Smooth muscle cell (in vitro differentiated cells): Measurements from ENCODE around the gene ZNF621. TPM values are rescaled to one million over a fixed set of nuclear protein-coding genes. Genes with fewer than 3 reads are reported as not detected.

Experiments used
- DNase-seq: peaks from one replicate; lab custom pipeline; 2025; ENCODE audit not compliant: unreplicated experiment; lab: John Stamatoyannopoulos, UW
- H2AFZ ChIP-seq: fragments of 200-600 bp; sonication (generic); 2 replicates; pipeline ENCODE4 v1.6.0; 2016; ENCODE audit warnings: antibody characterized with exemption, low read depth, mild to moderate bottlenecking
- H3F3A ChIP-seq: fragments of 200-600 bp; sonication (generic); 2 replicates; pipeline ENCODE4 v1.6.0; 2017; ENCODE audit warnings: antibody characterized with exemption, low read depth
- H3K27ac ChIP-seq: fragments of 200-600 bp; sonication (generic); 2 replicates; pipeline ENCODE4 v1.5.1; 2016; ENCODE audit warnings: low read depth, mild to moderate bottlenecking
- H3K27me3 ChIP-seq: fragments of 200-600 bp; sonication (generic); 2 replicates; pipeline ENCODE4 v1.6.1; 2016; ENCODE audit warnings: low read depth, mild to moderate bottlenecking
- H3K36me3 ChIP-seq: fragments of 200-600 bp; sonication (generic); 2 replicates; pipeline ENCODE4 v1.5.1; 2016; ENCODE audit warnings: low read depth
- H3K4me1 ChIP-seq: fragments of 200-600 bp; sonication (generic); 2 replicates; pipeline ENCODE4 v1.5.1; 2016; ENCODE audit warnings: low read depth
- H3K4me2 ChIP-seq: fragments of 200-600 bp; sonication (generic); 2 replicates; pipeline ENCODE4 v1.6.0; 2016; ENCODE audit warnings: mild to moderate bottlenecking
- H3K4me3 ChIP-seq: fragments of 200-600 bp; sonication (generic); 2 replicates; pipeline ENCODE4 v1.5.1; 2016; ENCODE audit warnings: mild to moderate bottlenecking
- H3K79me2 ChIP-seq: fragments of 200-600 bp; sonication (generic); 2 replicates; pipeline ENCODE4 v1.6.0; 2016; ENCODE audit warnings: low read depth, mild to moderate bottlenecking
- H3K9ac ChIP-seq: fragments of 200-600 bp; sonication (generic); 2 replicates; pipeline ENCODE4 v1.6.0; 2016; ENCODE audit warnings: low read depth
- H3K9me3 ChIP-seq: fragments of 200-600 bp; sonication (generic); replicated peaks from 2 replicates; pipeline ENCODE4 v1.5.1; 2016; ENCODE audit warnings: low read depth
- H4K20me1 ChIP-seq: fragments of 200-600 bp; sonication (generic); 2 replicates; pipeline ENCODE4 v1.6.0; 2016; ENCODE audit warnings: low read depth
- WGBS: methylation state at CpG from one replicate; pipeline ENCODE4 v1.1.7; 2016; ENCODE audit warnings: low lambda C conversion rate; 5-methylcytosine and 5-hydroxymethylcytosine counted together
- polyA plus RNA-seq: library from polyadenylated mRNA; unstranded; fragments of >200 nt; fragmentation: Nextera tagmentation; extraction: Ambion mirVana; gene quantifications from 2 replicates; pipeline ENCODE4 v1.2.1, GENCODE V29; 2016
- small RNA-seq: library from RNA; depleted of rRNA; stranded (forward); fragments of <200 nt; gene quantifications from one replicate; pipeline ENCODE3, GENCODE V24; 2014
- total RNA-seq: library from RNA; depleted of rRNA; stranded (reverse); fragments of >200 nt; gene quantifications from 2 replicates; pipeline ENCODE4 v1.2.3, GENCODE V29; 2014
- TF ChIP-seq, protein P1 (sequence below): fragments of 200-600 bp; sonication (generic); IDR thresholded peaks from 2 replicates; pipeline ENCODE4 v1.5.1; 2017; ENCODE audit warnings: borderline replicate concordance, mild to moderate bottlenecking, antibody characterized with exemption; ENCODE audit not compliant: insufficient read depth, poor library complexity, severe bottlenecking

ZNF621 gene
- total and polyA plus RNA-seq, 2 experiments from 2014 or later: 3.4 to 18.3 TPM

DNA sequence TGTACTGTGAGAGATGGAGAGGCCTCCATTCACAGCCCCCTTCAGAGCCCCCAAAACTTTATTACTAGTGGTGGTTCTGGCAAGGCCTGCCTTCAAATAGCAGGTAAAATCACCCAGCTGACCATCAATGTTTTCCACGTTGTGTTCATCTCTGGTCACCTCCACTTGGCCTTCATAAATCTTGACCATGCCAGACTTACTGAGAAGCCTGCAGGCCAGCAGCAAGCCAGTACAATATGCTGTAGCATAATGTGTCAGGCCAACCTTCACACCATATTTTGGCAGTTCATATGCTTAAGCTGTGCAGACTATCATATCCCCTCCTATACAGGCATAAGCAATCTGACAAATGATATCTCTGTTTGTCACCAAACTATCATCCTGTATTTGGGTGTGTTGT lies 62.1 kb downstream of the ZNF621 start:
- Histone ChIP-seq H3K27ac (no peak overlapping the region), H3K36me3 (no peaks in the 10 kb centered on the region), H3K9me3 (no peaks in the 10 kb centered on the region), H3K4me2 (no peak overlapping the region), H3K79me2 (no peaks in the 10 kb centered on the region), H3F3A (peaks cover 8% of the 10 kb centered on the region), H3K27me3 (no peaks in the 10 kb centered on the region), H2AFZ (no peak overlapping the region), H3K9ac (no peak overlapping the region), H4K20me1 (no peaks in the 10 kb centered on the region), H3K4me3 (no peak overlapping the region), H3K4me1 (peaks cover 14% of the 10 kb centered on the region)
- TF ChIP-seq, protein P1, sequence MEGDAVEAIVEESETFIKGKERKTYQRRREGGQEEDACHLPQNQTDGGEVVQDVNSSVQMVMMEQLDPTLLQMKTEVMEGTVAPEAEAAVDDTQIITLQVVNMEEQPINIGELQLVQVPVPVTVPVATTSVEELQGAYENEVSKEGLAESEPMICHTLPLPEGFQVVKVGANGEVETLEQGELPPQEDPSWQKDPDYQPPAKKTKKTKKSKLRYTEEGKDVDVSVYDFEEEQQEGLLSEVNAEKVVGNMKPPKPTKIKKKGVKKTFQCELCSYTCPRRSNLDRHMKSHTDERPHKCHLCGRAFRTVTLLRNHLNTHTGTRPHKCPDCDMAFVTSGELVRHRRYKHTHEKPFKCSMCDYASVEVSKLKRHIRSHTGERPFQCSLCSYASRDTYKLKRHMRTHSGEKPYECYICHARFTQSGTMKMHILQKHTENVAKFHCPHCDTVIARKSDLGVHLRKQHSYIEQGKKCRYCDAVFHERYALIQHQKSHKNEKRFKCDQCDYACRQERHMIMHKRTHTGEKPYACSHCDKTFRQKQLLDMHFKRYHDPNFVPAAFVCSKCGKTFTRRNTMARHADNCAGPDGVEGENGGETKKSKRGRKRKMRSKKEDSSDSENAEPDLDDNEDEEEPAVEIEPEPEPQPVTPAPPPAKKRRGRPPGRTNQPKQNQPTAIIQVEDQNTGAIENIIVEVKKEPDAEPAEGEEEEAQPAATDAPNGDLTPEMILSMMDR: no peak
- DNase-seq: no peak
- 88% methylated on average over 1 of the region's 1 CpG for WGBS

DNA sequence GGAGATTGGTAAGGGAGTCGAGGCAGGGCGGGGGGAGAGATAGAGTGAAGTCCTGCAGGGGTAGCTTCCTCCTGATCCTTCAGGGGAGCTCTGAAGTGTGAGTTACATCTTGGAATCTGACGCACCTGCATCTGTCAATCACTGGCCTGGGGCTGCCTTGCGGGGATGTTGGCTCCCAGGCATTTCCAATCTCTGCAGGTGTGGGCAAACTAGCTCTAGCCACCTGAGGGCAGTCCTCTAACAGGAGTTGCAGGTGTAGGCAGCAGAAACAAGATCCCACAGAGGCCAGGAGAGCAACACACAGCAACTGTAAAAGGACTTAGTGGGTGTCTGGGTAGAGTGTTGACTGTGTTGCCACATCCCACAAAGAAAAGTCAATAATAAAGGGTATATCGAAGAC lies 63.6 kb downstream of the ZNF621 start:
- no peaks in the 10 kb centered on the region for H3K79me2 ChIP-seq
- no peak for DNase-seq
- no peaks in the 10 kb centered on the region for H3K27me3 ChIP-seq
- H3K36me3 ChIP-seq: no peaks in the 10 kb centered on the region
- H2AFZ ChIP-seq: no peak overlapping the region
- H3K9ac ChIP-seq: no peak overlapping the region
- 86% methylated on average over 5 of the region's 5 CpGs for WGBS
- TF ChIP-seq, protein P1: no peak
- peaks cover 10% of the 10 kb centered on the region for H3F3A ChIP-seq
- H3K4me3 ChIP-seq: no peak overlapping the region
- no peak overlapping the region for H3K27ac ChIP-seq
- H3K9me3 ChIP-seq: no peaks in the 10 kb centered on the region
- no peak overlapping the region for H3K4me2 ChIP-seq
- peaks cover 20% of the 10 kb centered on the region for H3K4me1 ChIP-seq
- no peaks in the 10 kb centered on the region for H4K20me1 ChIP-seq

Small RNA genes within 50 kb of the gene (small RNA-seq; reads per million reads assigned to genes)
- gene RNU5B-2P: 0.08 reads per million

Other genes with a start within 250 kb of the ZNF621 start
- 36.9 and 46.8 TPM in 2 replicates for gene EIF1B, start 215.3 kb upstream of the ZNF621 start, total RNA-seq
- gene EIF1B, start 215.3 kb upstream of the ZNF621 start, polyA plus RNA-seq: 87.7 and 91.7 TPM in 2 replicates
- gene ENTPD3, start 137.8 kb upstream of the ZNF621 start, total RNA-seq: 2.8 and 4.0 TPM in 2 replicates
- 1.5 and 3.9 TPM in 2 replicates for gene ENTPD3, start 137.8 kb upstream of the ZNF621 start, polyA plus RNA-seq
- gene RPL14, start 67.6 kb upstream of the ZNF621 start, total RNA-seq: 381 and 396 TPM in 2 replicates
- 402 and 403 TPM in 2 replicates for gene RPL14, start 67.6 kb upstream of the ZNF621 start, polyA plus RNA-seq
- gene ZNF619, start 47.8 kb upstream of the ZNF621 start, total RNA-seq: 2.5 and 2.7 TPM in 2 replicates
- gene ZNF619, start 47.8 kb upstream of the ZNF621 start, polyA plus RNA-seq: 0.70 and 1.1 TPM in 2 replicates
- gene ZNF620, start 18.9 kb upstream of the ZNF621 start, total RNA-seq: 0.58 and 0.99 TPM in 2 replicates
- 0.63 and 1.9 TPM in 2 replicates for gene ZNF620, start 18.9 kb upstream of the ZNF621 start, polyA plus RNA-seq